Epithelial cell of proximal tubule (primary cell): Measurements from ENCODE around the gene FOXJ2. TPM values are rescaled to one million over a fixed set of nuclear protein-coding genes. Genes with fewer than 3 reads are reported as not detected.
"Not testable (repeated sequence)": the region's sequence is repeated elsewhere in the genome, so short reads cannot be mapped to it uniquely, and the experiment has no call there.

ENCODE experiments used
- DNase-seq: peaks from one replicate; pipeline ENCODE4 v3.0.0-alpha.2; 2011; ENCODE audit warnings: low read depth
- H3K4me3 ChIP-seq: 2 replicates; pipeline ENCODE4 v1.5.1; 2011; ENCODE audit warnings: low read depth, mild to moderate bottlenecking, low read length
- CTCF ChIP-seq: conservative IDR thresholded peaks from 2 replicates; pipeline ENCODE4 v1.5.1; 2012; ENCODE audit warnings: low read depth, mild to moderate bottlenecking, low read length
- total RNA-seq: library from RNA; depleted of rRNA; stranded (reverse); fragments of >200 nt; gene quantifications from 2 replicates; pipeline ENCODE4 v1.2.3, GENCODE V29; 2015

The FOXJ2 gene
- total RNA-seq, 1 donor from 2014 or later: 9.4 TPM

- DNase-seq: no peak
- peak overlapping the region; percentile 31 for H3K4me3 ChIP-seq
- TF ChIP-seq CTCF: no peak
These were observed 13.6 kb upstream of the FOXJ2 start for GRCh38 chr12:8018666-8019581.

GRCh38 chr12:8026291-8026900 is 6.1 kb upstream of the FOXJ2 start:
- TF ChIP-seq CTCF: no peak
- peak overlapping the region; percentile 62 for H3K4me3 ChIP-seq
- peak; percentile 93 for DNase-seq

DNA sequence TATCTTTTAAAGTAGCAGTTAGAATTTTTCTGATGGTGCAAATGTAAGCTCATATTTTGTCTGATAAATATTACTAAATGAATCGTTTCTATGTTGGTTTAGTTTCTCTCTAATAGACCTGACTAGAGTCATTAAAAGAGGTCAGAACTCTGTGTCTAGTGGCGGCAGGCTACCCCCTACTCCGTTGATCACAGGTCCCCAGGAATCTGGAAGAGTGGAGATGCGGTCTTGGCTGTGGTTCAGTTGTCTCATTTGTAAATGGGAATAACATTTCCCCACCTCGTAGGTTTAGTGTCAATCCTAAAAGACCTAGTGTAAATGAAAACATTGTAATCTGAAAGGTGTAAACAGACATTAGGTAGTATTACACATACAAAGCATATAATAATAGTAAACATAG is 4.7 kb upstream of the FOXJ2 start:
- no peak overlapping the region for H3K4me3 ChIP-seq

DNA sequence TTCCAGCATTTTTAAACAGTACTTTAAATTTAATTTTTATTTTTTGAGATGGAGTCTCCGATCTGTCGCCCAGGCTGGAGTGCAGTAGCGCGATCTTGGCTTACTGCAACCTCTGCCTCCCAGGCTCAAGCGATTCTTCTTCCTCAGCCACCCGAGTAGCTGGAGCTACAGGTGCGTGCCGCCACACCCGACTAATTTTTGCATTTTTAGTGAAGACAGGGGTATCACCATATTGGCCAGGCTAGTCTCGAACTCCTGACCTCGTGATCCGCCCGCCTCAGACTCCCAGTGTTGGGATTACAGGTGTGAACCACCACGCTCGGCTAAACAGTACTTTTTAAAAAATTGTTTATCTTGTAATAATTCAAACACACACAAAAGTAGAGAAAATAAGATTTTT is 4.2 kb upstream of the FOXJ2 start:
- no peak for TF ChIP-seq CTCF
- no peak overlapping the region for H3K4me3 ChIP-seq
- no peak for DNase-seq

More for the DNA sequence above, 4.7 kb upstream of the FOXJ2 start:
- no peak for DNase-seq
- TF ChIP-seq CTCF: no peak

DNA sequence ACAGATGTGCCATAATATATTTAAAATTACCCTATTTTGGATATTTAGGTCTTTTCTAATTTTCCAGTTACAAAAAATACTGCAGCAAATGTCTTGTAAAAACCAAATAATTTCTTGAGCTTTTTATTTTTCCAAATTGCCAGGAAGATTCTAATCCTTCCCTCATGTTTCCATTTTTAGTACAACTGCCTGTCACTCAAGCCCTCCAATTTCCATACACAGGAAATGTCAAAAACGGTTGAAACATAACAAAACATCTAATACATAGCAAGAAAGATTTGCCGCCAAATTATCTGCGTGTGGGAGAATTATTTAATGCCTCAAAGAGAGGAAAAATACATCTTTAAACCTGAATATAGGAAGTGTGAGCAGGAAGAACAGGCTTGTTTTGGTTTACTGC is 2.3 kb upstream of the FOXJ2 start:
- H3K4me3 ChIP-seq: no peak overlapping the region
- DNase-seq: no peak
- TF ChIP-seq CTCF: no peak

GRCh38 chr12:8031017-8031416 is 1.5 kb upstream of the FOXJ2 start:
- not testable (repeated sequence) for H3K4me3 ChIP-seq, DNase-seq

- DNase-seq: no peak
- peak overlapping the region; percentile 93 for H3K4me3 ChIP-seq
- TF ChIP-seq CTCF: no peak
These were observed 659 bp upstream of the FOXJ2 start for GRCh38 chr12:8031872-8032241.
